ENCODE measurements around the gene NPM3. TPM values are rescaled to one million over a fixed set of nuclear protein-coding genes. Genes with fewer than 3 reads are reported as not detected.
A peak's percentile ranks its signal among the peaks of the same experiment; 100 is the strongest.

Gene NPM3
- total and polyA plus RNA-seq, 2 of the 13 experiments (the other 11 are each of a cell fraction or from before 2014, with no cell fraction given): 47.6 to 129 TPM

DNA sequence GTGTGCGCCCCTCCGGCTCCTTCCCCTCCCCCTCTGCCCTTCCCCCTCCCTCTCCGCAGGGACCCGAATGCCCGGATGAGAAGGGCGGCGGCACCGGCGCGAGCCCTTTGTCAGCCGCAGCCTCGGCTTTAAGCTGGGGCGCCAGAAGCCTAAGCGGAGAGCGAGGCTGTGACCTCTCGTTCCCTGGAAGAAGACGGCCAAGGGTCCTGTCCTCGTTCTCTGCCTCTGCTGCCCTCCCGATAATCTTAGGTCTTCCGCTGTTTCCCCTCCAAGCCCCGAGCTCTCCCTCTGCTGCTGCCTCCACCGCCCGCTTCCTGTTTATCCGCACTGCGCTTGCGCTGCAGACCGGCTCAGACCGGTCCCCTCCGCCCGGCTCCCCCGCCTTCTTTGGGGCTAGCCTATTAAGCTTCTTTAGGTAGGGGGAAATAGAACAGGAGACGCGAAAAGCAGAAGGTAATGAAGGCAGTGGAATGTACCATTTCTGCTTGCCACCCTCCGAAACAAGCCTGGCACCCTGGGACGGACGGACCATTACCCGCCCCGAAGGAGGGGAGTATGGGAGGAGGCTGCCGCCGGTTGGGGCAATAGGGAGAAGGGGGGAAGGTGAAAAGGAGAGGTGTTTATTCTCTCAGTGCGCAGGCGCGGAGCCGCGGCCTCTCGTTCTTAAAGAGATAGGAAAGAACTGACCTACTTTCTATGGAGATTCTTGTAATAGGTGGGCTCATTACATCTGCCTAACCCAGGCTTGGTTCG is 35.0 kb upstream of the NPM3 start, which contains the start of gene OGA (continued):
- TF ChIP-seq, protein P1, sequence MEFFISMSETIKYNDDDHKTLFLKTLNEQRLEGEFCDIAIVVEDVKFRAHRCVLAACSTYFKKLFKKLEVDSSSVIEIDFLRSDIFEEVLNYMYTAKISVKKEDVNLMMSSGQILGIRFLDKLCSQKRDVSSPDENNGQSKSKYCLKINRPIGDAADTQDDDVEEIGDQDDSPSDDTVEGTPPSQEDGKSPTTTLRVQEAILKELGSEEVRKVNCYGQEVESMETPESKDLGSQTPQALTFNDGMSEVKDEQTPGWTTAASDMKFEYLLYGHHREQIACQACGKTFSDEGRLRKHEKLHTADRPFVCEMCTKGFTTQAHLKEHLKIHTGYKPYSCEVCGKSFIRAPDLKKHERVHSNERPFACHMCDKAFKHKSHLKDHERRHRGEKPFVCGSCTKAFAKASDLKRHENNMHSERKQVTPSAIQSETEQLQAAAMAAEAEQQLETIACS (CRISPR knock-in tag; IDR thresholded peaks at IDR 0.05): no peak
- TF ChIP-seq, protein P2, sequence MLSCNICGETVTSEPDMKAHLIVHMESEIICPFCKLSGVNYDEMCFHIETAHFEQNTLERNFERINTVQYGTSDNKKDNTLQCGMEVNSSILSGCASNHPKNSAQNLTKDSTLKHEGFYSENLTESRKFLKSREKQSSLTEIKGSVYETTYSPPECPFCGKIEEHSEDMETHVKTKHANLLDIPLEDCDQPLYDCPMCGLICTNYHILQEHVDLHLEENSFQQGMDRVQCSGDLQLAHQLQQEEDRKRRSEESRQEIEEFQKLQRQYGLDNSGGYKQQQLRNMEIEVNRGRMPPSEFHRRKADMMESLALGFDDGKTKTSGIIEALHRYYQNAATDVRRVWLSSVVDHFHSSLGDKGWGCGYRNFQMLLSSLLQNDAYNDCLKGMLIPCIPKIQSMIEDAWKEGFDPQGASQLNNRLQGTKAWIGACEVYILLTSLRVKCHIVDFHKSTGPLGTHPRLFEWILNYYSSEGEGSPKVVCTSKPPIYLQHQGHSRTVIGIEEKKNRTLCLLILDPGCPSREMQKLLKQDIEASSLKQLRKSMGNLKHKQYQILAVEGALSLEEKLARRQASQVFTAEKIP (CRISPR knock-in tag; IDR thresholded peaks at IDR 0.05; ENCODE audit: borderline replicate concordance): no peak
- peak; percentile 38; the same call in 1 of the 2 replicates for TF ChIP-seq NCOA2 (CRISPR knock-in tag; IDR thresholded peaks at IDR 0.05)
- TF ChIP-seq TCF7 (IDR thresholded peaks at IDR 0.05; ENCODE audit: low read depth): no peak
- TF ChIP-seq MAF1 (CRISPR knock-in tag; IDR thresholded peaks at IDR 0.05; ENCODE audit: borderline replicate concordance): 0 out of 2 replicates have a peak, but pooled peaks have one; percentile 67
- TF ChIP-seq RAD51 (IDR thresholded peaks at IDR 0.05; ENCODE audit: borderline replicate concordance): no peak
- TF ChIP-seq CAMTA2 (CRISPR knock-in tag; IDR thresholded peaks at IDR 0.05; ENCODE audit: borderline replicate concordance): no peak; the same call in 1 of the 2 replicates
- TF ChIP-seq SP2 (CRISPR knock-in tag; IDR thresholded peaks at IDR 0.05): 0 out of 2 replicates have a peak, but pooled peaks have one; percentile 48
- TF ChIP-seq, protein P3, sequence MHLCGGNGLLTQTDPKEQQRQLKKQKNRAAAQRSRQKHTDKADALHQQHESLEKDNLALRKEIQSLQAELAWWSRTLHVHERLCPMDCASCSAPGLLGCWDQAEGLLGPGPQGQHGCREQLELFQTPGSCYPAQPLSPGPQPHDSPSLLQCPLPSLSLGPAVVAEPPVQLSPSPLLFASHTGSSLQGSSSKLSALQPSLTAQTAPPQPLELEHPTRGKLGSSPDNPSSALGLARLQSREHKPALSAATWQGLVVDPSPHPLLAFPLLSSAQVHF (CRISPR knock-in tag; IDR thresholded peaks at IDR 0.05): no peak
- TF ChIP-seq FOSL1 (CRISPR knock-in tag; IDR thresholded peaks at IDR 0.05; ENCODE audit: borderline replicate concordance): no peak
- TF ChIP-seq IKZF4 (CRISPR knock-in tag; IDR thresholded peaks at IDR 0.05; ENCODE audit: borderline replicate concordance, low read depth, not compliant biosample characterization): peak; percentile 74
- no peak for TF ChIP-seq ZNF230 (CRISPR knock-in tag; IDR thresholded peaks at IDR 0.05)
- TF ChIP-seq, protein P4, sequence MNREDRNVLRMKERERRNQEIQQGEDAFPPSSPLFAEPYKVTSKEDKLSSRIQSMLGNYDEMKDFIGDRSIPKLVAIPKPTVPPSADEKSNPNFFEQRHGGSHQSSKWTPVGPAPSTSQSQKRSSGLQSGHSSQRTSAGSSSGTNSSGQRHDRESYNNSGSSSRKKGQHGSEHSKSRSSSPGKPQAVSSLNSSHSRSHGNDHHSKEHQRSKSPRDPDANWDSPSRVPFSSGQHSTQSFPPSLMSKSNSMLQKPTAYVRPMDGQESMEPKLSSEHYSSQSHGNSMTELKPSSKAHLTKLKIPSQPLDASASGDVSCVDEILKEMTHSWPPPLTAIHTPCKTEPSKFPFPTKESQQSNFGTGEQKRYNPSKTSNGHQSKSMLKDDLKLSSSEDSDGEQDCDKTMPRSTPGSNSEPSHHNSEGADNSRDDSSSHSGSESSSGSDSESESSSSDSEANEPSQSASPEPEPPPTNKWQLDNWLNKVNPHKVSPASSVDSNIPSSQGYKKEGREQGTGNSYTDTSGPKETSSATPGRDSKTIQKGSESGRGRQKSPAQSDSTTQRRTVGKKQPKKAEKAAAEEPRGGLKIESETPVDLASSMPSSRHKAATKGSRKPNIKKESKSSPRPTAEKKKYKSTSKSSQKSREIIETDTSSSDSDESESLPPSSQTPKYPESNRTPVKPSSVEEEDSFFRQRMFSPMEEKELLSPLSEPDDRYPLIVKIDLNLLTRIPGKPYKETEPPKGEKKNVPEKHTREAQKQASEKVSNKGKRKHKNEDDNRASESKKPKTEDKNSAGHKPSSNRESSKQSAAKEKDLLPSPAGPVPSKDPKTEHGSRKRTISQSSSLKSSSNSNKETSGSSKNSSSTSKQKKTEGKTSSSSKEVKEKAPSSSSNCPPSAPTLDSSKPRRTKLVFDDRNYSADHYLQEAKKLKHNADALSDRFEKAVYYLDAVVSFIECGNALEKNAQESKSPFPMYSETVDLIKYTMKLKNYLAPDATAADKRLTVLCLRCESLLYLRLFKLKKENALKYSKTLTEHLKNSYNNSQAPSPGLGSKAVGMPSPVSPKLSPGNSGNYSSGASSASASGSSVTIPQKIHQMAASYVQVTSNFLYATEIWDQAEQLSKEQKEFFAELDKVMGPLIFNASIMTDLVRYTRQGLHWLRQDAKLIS (CRISPR knock-in tag; IDR thresholded peaks at IDR 0.05): no peak; the same call in 1 of the 2 replicates
- TF ChIP-seq ZC3H13 (CRISPR knock-in tag; IDR thresholded peaks at IDR 0.05): no peak; the same call in 1 of the 2 replicates
- TF ChIP-seq STAT5B (CRISPR knock-in tag; IDR thresholded peaks at IDR 0.05): no peak
- TF ChIP-seq, protein P5, sequence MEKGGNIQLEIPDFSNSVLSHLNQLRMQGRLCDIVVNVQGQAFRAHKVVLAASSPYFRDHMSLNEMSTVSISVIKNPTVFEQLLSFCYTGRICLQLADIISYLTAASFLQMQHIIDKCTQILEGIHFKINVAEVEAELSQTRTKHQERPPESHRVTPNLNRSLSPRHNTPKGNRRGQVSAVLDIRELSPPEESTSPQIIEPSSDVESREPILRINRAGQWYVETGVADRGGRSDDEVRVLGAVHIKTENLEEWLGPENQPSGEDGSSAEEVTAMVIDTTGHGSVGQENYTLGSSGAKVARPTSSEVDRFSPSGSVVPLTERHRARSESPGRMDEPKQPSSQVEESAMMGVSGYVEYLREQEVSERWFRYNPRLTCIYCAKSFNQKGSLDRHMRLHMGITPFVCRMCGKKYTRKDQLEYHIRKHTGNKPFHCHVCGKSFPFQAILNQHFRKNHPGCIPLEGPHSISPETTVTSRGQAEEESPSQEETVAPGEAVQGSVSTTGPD (CRISPR knock-in tag; IDR thresholded peaks at IDR 0.05): no peak
- TF ChIP-seq, protein P6, sequence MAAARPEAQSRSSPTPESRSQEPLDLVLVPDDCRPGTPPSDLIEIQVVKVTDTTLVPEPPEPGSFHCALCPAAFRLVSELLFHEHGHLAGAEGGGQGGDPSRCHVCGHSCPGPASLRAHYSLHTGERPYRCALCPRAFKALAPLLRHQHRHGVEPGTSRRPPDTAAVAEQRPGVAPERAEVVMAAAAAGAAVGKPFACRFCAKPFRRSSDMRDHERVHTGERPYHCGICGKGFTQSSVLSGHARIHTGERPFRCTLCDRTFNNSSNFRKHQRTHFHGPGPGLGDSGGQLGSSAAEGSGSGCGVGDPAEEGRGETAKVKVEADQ (CRISPR knock-in tag; IDR thresholded peaks at IDR 0.05; ENCODE audit: borderline replicate concordance): no peak
- no peak for TF ChIP-seq SETDB1 (CRISPR knock-in tag; IDR thresholded peaks at IDR 0.05; ENCODE audit: borderline replicate concordance)

Measured in HepG2 (cell line).